ENCODE measurements around the gene UNC5A.

UNC5A gene

DNA sequence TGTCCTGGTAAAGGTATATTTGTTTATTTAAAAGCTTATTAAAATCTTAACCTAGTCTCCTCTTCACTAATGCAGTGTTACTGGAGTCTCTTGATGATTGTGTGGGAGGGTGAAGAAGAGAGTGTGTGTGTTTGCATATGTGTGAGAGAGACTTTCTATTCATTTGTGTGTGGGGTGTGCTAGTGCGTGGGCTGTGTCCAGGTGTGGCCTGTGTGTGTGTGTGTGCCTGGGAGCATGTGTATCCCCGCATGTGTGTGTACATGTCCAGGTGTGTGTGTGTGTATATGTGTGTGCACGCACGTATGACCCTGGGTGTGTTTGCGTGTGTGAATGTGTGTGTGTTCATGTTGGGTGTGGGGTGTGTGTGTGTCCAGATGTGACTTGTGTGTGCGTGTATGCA lies 10.3 kb upstream of the UNC5A start:
- no peak for DNase-seq (ENCODE audit: low read depth)

DNA sequence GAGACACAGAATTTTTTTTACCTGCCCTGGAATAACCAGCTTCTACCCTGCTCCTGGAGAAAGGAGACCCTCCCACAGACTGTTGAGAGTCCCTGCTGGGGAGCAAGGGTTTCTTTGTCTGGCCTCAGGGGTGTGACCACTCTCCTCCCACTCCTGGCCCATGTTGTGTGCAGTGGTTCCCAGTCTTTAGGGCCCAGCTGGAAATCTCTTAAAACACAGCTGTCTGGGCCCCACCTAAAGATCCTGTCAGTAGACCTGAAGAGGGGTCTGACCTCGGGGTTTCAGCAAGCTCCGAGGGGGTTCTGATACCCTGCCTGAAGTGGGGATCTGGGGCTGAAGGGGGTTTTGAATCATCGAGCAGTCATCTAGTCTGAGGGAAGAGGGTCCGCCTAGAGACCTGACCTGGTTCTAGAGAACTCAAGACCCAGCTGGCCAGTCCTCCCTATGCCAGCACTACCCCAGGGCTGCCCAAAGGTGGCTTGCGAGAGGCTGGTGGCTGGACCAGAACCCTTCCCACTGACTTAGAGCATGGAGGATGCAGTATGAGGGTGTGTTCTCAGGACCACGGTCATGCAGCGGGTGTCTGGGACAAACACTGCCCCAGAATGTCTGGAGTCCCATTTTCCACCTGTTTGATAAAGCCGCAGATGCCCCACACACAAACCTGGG lies 8.1 kb upstream of the UNC5A start:
- no peak for DNase-seq (ENCODE audit: low read depth)

GRCh38 chr5:176803068-176803942 lies 7.1 kb upstream of the UNC5A start:
- DNase-seq (ENCODE audit: low read depth) = no peak

DNA sequence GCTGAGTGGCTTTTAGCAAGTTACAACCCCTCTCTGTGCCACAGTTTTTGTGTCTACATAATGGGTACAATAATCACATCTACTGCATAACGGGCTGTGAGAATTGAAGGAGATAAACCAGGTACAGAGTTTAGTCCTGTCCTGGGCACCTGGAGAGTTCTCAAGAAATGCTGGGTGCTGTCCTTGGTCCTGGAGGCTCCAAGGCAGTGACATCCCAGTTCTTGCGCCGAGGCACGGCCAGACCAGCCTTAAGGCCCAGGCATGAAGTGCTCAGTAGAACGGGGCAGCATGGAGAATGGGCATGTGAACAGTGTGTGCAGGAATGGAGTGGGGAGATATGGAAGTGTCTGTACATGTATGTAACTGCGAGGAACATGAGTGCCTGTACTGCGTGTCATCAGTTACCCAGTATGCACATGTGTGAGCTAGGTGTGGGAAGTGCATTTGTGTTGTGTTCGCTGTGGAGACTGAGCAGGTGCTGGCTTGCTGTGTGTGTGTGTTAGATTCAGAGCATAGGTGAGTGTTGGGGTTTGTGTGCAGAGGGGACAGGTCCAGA lies 6.3 kb upstream of the UNC5A start:
- no peak for DNase-seq (ENCODE audit: low read depth)

DNA sequence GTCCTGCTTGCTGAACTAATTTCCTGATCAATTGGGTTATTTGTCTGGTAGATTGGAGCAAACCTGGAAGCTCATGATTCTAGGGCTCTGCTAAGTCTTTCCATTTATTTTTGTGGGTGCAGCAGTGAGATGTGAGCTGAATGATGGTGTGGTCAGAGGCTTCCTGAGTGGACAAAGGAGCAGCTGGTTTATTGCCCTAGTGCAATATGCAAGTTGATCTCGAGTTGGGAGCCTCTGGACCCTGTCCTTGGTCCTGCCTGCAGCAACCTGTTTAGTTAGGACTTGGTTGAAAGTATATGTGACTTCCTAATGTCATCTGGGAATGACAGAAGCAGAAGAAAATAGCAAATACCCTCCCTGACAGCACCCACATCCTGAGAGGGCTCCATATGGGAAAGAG lies 4.2 kb upstream of the UNC5A start:
- no peak for DNase-seq (ENCODE audit: low read depth)

DNA sequence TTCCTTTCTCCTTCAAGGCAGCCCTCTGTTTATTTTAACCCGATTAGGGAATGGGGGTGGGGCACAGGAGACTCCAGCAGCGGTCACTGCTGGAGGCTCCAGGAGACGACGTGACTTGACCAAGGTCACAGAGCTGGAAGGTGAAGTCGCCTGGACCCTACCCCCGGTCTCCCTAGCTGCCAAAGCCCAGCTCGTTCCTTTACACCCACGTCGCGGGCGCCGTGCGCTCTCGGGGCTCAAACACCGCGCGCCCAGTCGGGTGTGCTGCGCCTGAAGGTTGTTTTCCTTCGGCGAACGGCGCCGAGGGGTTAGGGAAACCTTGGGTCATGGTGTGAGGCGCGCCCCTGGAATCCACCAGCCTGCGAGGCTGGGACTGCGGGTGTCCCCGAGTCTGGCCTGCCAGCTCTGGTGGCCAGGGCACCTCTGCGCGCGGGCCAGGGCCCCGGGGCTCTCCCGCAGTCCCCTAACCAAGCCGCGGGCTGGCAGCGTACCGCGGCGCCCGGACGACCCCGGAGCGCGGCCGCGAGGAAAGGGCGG lies 747 bp upstream of the UNC5A start:
- no peak for DNase-seq (ENCODE audit: low read depth)

DNA sequence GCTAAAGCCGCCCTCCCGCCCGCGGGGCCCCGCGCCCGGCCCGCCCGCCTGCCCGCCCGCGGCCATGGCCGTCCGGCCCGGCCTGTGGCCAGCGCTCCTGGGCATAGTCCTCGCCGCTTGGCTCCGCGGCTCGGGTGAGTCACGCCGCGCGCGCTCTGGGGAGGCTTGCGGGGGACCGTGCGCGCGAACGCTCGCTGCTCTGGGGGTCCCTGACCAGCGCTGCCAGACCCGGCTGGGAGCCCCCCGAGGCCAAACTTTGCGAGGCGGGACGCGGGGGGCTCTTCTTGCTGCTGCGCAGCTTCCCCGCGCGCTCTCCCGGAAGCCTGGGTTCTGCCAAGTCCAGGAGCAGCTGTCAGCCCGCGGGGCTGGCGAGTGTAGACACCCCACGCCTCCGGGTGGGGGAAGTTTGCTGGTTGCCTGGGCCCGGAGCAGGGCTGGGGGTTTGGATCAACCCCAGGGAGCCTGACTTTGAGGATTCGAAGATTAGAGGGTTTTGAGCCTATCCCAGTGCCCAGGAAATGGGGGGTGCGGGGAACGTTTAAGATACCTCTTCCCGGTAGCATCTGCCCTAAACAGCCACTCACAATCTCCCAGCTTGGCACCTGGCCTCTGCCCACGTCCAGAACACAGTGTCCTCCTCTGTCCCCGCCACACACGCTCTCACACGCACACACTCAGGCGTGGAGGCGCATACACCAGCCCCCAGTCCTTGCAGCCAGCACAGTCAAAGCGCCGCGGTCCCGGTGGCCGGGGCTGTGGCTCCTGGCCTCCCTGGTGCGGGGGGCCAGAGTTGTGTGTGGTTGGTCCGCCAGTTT lies 535 bp downstream of the UNC5A start:
- DNase-seq (ENCODE audit: low read depth) = no peak

DNA sequence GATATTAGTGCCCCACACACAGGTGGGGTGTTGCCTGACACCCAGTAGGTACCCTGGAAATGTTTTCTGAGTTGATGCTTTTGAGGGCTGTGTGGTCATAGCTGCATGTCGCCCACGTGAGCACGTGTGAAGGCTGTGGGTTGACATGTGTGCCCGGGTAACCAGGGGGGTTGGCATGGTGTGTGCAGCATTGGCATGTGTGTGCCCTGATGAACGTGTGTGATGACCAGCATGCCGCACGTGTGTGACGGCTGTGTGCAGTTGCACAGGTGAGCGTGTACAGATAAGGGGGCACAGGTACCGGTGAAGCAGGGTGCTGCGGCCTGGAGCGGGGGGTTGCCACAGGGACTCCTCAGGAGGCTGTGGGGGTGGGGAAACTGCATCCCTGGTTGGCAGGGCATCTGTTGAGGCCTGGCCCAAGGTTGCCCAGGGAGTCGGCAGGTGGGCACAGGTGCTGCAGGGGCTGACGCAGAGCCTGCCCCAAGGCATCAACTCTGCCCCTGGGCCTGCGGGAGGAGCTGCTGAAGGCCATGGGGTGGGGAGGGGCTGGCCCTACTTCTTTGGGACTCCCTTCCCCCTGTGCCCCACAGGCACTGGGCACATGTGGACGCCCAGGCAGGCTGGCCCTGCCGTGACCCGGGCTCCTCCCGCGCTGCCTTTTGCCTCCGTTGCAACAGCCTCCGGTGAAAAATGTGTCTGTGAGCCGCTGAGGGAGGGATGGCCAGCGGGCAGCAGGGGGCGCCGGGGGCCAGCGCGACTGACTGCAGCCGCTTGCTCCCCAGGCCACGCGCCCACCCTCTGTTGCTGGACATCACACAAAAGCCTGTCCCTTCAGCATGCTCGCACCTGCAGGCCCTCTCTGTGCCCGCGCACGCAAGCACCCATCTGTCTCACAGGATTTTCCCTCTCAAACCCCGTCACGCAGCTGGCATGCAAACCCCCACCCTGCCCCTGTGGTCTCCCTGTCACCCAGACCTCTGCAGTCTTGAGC lies 2.2 kb downstream of the UNC5A start:
- no peak for DNase-seq (ENCODE audit: low read depth)

DNA sequence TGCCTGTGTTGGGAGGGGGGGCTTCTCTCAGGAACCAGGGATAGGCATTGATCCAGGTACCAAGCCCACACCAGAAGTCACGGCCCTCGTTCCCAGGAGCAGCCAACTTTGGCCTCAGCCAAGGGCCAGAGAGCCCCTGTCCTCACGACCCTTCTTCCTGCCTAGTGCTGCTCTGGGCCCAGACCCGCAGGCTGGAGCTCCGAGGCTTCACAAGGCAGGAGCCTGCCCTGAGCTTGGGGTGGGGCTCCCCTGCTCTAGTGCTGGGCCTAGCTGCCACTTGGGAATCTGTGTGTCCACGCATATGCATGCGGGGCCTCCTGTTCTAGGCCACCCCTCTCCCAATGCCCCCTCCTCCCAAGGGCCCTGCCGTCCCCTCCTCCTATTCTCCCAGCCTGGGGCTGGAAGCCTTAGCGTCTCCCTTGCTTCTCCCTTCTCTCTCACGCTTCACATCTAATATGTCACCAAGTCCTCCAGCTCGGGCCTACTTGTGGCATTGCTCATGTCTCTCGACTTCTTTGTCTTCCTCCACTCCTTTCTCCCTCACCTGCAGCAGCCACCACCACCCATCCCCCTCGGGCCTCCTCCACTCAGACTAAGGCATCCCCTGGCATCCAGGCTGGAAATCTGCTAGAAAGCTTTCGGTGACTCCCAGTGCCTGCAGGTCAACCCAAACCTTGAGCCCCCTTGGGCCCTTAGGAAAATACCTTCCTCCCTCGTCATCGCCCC lies 3.4 kb downstream of the UNC5A start:
- DNase-seq (ENCODE audit: low read depth) = no peak

DNA sequence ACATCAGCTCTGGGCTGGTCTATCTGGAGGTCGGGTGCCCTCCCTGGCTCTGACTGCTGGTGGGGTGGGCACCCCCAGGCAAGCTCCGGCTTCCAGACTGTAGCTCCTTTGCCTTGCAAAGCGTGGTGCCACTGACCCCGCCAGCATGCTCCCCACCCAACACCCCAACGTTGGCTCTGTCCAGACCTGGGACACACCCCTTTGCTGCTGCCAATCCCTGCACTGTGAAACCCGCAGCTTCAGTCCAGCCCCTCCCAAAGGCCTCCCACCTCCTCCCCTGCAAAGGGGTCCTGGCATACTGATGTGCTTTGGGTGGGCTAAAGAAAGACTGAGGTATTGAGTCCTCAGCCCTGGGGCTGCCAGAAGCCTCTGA lies 3.9 kb downstream of the UNC5A start:
- DNase-seq (ENCODE audit: low read depth) = no peak

DNA sequence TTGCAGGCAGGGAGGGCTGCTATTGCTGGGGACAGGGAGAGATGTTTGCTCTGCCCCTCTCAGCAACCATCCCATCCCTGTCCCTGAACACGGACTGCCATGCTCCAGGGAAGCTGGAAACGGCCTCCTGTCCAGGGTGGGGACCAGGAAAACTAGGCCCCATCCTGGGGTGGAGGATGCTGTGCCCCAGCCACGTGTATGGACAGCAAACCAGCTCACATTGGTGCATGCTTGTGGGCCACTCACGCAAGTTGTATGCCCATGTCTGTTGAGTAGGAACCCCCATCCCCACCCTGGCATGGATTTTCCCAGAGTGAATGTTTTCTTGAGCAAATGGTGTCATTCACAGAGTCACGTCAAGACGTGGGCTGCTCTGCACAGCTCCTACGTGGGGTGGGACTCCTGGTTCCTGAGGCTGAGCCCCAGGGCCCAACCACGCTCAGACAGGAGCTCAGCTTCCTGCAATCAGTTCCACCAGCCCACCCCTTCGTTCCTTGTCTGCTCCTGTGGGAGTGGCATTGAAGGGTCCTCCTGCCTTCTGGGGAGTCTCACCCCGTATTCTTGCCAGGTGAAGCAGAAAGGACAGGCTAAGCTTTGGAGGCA lies 4.6 kb downstream of the UNC5A start:
- no peak for DNase-seq (ENCODE audit: low read depth)

DNA sequence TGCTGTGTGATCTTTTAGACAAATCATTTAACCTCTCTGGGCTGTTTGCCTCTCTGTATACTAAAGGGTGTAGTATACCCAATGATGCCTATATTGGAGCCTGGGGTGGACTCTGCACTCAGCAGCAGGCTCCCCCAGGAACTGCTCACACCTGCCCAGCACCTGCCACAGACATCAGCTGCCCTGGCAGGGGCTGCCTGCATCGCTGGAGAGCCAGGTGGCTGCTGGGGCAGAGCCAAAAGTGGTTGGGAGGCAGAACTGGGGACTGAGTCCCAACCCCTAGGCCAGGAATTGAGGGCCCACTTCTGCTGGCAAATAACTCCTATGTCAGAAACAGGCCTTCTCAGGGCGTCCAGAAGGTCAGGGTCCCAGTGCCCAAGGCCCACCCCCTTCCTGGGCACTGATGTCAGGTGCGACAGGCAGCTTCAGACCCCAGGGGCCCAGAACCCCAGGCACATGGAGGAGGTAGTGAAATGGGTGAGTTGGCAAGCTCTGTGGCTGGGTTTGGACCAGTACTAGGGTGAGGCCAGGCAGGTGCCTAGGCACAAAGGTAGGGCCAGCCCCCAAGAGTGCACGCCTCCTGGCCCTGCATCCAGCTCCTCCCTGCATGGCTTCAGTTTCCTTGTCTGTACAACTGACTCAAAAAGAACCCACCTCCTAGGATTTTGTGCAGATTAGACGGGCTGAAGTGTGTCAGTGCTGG lies 5.8 kb downstream of the UNC5A start:
- no peak for DNase-seq (ENCODE audit: low read depth)

GRCh38 chr5:176816791-176817347 lies 6.5 kb downstream of the UNC5A start:
- no peak for DNase-seq (ENCODE audit: low read depth)

DNA sequence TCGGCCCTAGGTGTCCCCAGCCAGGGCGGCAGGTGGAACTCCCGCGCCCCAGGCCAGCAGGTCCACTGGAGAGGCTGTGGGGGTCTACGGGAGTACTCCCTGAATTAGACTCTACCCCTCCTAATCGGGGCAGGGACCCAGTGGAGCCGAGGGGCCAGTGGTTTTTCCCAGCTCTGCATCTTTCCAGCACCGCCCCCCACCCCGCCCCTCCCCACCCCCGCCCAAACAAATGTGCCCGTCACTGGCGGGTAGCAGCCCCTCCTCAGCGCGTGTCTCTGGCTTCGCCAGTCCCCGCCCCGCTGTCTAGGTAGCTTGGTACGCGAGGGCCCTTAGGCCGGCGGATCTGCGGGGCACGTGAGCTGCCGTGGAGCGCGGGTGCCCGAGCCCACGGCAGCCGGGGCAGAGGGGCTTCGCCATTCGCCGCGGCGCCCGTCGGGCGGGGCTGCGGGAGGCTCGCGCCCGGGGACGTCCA lies 7.0 kb downstream of the UNC5A start:
- no peak for DNase-seq (ENCODE audit: low read depth)

GRCh38 chr5:176817841-176818377 lies 7.5 kb downstream of the UNC5A start:
- DNase-seq (ENCODE audit: low read depth) = no peak

DNA sequence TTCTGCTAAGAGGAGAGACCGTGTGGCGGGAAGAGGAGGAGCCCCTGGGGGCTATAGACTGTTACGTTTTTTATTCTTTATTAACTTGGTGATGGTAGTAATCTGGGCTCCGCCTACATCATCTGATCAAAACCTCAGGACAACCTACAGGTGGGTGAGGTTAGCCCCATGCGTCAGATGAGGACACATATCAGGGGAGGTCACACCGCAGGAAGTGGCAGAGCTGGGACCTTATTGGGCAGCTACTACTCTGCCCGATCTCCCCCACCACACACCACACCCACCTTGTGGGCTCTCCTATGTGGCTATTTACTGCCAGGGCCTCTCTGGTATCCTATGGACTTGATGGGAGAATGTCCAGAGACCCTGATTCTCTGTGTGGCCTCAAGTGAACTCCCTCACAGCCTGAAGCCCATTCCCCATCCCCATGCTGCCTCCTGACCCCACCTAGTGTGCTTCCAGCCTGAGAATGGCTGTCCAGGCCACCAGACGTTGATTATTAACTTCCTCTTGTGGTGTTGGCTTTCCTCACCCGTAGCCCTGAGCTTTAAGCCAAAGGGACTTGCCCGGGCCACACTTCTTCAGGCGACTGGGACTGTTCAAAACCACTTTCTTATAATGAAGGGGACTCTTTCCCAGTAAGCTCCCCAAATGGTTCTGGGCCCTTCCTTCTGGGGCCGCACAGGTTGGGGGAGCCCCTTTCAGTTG lies 8.2 kb downstream of the UNC5A start:
- no peak for DNase-seq (ENCODE audit: low read depth)

- no peak for DNase-seq (ENCODE audit: low read depth)
Measured at GRCh38 chr5:176819476-176819875, 9.1 kb downstream of the UNC5A start.

DNA sequence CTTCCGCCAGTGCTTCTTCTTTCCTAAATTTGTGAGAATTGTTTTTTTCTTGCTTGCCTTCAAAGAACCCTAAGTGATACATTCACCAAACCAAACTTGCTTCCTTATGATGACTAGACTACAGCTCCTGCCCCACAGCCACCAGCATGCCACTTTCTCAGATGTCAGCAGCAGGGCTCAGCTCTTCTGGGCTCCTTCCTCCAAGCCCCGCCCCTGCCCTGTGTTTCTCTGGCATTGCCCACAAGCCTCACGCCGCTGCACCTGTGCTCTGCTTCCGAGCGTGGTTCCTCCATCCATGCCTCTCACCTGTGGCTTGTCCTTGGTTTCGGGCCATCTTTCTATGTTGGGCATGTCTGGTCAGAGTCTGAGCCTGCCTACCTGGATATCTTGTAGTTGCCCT lies 10.6 kb downstream of the UNC5A start:
- no peak for DNase-seq (ENCODE audit: low read depth)
